ENCODE data around the gene PTPN13. TPM values are rescaled to one million over a fixed set of nuclear protein-coding genes. Genes with fewer than 3 reads are reported as not detected.

The PTPN13 gene
- total RNA-seq, 2 donors from 2014 or later = 18.6 to 36.4 TPM

DNA sequence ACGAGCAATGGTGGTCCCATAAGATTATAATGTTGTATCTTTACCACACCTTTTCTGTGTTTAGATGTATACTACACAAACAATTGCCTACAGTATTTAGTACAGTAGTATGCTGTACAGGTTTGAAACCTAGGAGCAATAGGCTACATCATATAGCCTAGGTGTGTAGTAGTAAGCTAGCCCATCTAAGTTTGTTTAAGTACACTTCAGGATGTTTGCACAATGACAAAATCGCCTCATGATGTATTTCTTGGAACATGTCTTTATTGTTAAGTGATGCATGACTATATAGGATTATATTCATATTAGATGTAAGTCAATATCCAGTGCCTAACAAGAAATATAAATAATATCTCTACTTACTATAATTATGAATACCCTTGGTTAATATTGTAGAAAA is 150.5 kb downstream of the PTPN13 start:
- Histone ChIP-seq H3K4me1 (ENCODE audit: control insufficient read depth in 1 of 2, low read depth in 2 of 2) (no peaks in the 10 kb centered on the region), H3K27me3 (replicated peaks; ENCODE audit: insufficient read depth) (no peaks in the 10 kb centered on the region), H3K27ac (no peak overlapping the region), H3K9me3 (no peaks in the 10 kb centered on the region), H3K4me3 (no peak overlapping the region), H3K36me3 (peaks cover 6% of the 10 kb centered on the region)
- DNase-seq (ENCODE audit: low spot score) (no peak), ATAC-seq (ENCODE audit: insufficient number of reproducible peaks, low FRiP score, low read depth) (no peak)
- TF ChIP-seq, protein P1, sequence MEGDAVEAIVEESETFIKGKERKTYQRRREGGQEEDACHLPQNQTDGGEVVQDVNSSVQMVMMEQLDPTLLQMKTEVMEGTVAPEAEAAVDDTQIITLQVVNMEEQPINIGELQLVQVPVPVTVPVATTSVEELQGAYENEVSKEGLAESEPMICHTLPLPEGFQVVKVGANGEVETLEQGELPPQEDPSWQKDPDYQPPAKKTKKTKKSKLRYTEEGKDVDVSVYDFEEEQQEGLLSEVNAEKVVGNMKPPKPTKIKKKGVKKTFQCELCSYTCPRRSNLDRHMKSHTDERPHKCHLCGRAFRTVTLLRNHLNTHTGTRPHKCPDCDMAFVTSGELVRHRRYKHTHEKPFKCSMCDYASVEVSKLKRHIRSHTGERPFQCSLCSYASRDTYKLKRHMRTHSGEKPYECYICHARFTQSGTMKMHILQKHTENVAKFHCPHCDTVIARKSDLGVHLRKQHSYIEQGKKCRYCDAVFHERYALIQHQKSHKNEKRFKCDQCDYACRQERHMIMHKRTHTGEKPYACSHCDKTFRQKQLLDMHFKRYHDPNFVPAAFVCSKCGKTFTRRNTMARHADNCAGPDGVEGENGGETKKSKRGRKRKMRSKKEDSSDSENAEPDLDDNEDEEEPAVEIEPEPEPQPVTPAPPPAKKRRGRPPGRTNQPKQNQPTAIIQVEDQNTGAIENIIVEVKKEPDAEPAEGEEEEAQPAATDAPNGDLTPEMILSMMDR (IDR thresholded peaks at IDR 0.05) = no peak

DNA sequence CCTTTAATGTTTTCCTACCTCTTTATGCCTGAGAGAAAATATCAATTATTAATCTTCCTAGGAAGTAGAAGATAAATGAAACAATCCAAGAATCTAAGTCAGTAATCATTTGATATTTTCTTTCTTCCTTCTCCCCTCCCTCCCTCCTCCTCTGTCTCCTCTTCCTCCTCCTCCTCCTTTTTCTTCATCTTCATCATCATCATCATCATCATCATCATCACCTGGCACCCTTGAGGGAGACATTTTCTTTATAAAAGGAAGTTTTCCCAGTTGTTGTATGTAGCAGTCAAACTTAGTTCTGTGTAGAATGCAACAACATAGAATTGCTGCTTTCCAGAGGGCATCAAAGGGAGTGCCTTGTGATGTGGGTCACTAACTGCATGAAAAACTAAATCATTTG is 155.0 kb downstream of the PTPN13 start:
- H3K9me3 ChIP-seq = no peaks in the 10 kb centered on the region

DNA sequence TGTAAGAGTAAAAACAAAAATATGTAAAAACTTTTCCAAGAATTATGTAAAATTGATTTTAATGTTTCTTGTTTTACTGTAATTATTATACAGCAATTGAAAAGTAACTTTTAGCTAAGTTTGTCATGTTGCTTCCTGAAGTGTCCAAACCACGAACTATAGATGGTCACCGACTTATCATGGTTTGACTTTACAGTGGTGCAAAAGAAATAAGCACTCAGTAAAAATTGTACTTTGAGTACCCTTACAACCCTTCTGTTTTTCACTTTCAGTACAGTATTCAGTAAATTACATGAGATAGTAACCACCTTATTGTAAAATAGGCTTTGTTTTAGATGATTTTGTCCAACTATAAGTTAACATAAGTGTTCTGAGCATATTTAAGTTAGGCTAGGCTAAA is 161.3 kb downstream of the PTPN13 start:
- no peak overlapping the region for H3K4me3 ChIP-seq
- no peak for ATAC-seq (ENCODE audit: insufficient number of reproducible peaks, low FRiP score, low read depth)
- H3K27me3 ChIP-seq (replicated peaks; ENCODE audit: insufficient read depth) = no peaks in the 10 kb centered on the region
- H3K27ac ChIP-seq = no peak overlapping the region
- no peak for DNase-seq (ENCODE audit: low spot score)
- H3K9me3 ChIP-seq = no peaks in the 10 kb centered on the region
- TF ChIP-seq, protein P1 (IDR thresholded peaks at IDR 0.05) = no peak
- H3K4me1 ChIP-seq (ENCODE audit: control insufficient read depth in 1 of 2, low read depth in 2 of 2) = no peaks in the 10 kb centered on the region
- no peaks in the 10 kb centered on the region for H3K36me3 ChIP-seq

More for the DNA sequence above, 155.0 kb downstream of the PTPN13 start:
- Histone ChIP-seq H3K4me3 (no peak overlapping the region), H3K27me3 (replicated peaks; ENCODE audit: insufficient read depth) (no peaks in the 10 kb centered on the region), H3K4me1 (ENCODE audit: control insufficient read depth in 1 of 2, low read depth in 2 of 2) (no peaks in the 10 kb centered on the region), H3K36me3 (peaks cover 6% of the 10 kb centered on the region), H3K27ac (no peak overlapping the region)
- DNase-seq (ENCODE audit: low spot score) (no peak), ATAC-seq (ENCODE audit: insufficient number of reproducible peaks, low FRiP score, low read depth) (no peak)
- TF ChIP-seq, protein P1 (IDR thresholded peaks at IDR 0.05) = no peak

DNA sequence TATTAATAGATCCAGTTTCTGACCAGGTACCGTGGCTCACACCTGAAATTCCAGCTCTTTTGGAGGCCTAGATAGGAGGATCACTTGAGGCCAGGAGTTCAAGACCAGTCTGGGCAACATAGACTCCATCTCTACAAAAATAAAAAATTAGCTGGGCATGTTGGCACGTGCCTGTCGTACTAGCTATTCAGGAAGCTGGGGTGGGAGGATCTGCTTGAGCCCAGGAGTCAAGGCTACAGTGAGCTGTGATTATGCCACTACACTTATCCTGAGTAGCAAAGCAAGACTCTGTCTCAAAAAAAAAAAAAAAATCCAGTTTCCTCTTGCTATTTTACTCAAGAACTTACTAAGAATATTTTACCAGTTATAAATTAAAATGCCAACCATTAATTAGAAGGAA is 163.4 kb downstream of the PTPN13 start:
- TF ChIP-seq, protein P1 (IDR thresholded peaks at IDR 0.05) = no peak
- ATAC-seq (ENCODE audit: insufficient number of reproducible peaks, low FRiP score, low read depth) (no peak), DNase-seq (ENCODE audit: low spot score) (no peak)
- Histone ChIP-seq H3K27ac (no peak overlapping the region), H3K9me3 (no peaks in the 10 kb centered on the region), H3K27me3 (replicated peaks; ENCODE audit: insufficient read depth) (no peaks in the 10 kb centered on the region), H3K4me3 (no peak overlapping the region), H3K4me1 (ENCODE audit: control insufficient read depth in 1 of 2, low read depth in 2 of 2) (no peaks in the 10 kb centered on the region), H3K36me3 (no peaks in the 10 kb centered on the region)

DNA sequence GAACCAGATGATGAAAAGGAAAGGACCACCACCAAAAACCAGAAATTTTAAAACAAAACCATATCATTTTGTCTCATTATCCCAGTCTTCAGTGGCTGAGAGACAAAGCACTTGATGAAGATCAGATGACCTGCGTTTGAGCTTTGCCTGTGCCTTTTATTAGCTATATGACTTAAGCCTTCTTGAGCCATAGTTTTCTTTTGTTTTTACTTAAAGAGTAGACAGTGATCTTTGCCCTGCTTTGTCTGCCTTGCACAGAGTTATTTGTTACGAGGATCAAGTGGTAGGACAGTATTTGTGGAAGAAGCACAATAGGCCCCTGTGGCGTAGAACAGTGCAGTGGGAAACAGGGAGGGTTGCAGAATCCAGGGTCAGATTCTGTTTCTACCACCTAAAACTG is 165.2 kb downstream of the PTPN13 start:
- ATAC-seq (ENCODE audit: insufficient number of reproducible peaks, low FRiP score, low read depth) = no peak
- H3K4me1 ChIP-seq (ENCODE audit: control insufficient read depth in 1 of 2, low read depth in 2 of 2) = no peaks in the 10 kb centered on the region
- no peaks in the 10 kb centered on the region for H3K9me3 ChIP-seq
- TF ChIP-seq, protein P1 (IDR thresholded peaks at IDR 0.05) = no peak
- H3K36me3 ChIP-seq = no peaks in the 10 kb centered on the region
- no peak overlapping the region for H3K27ac ChIP-seq
- H3K4me3 ChIP-seq = no peak overlapping the region
- no peak for DNase-seq (ENCODE audit: low spot score)
- no peaks in the 10 kb centered on the region for H3K27me3 ChIP-seq (replicated peaks; ENCODE audit: insufficient read depth)
